Pulmonary artery endothelial cell (primary cell): Measurements from ENCODE around the gene CTAG1A. TPM values are rescaled to one million over a fixed set of nuclear protein-coding genes. Genes with fewer than 3 reads are reported as not detected.
"Not testable (repeated sequence)": the region's sequence is repeated elsewhere in the genome, so short reads cannot be mapped to it uniquely, and the experiment has no call there.

Experiments
- DNase-seq: peaks from one replicate; pipeline ENCODE4 v3.0.0-alpha.2; 2011; ENCODE audit warnings: low read depth, low spot score
- total RNA-seq: library from RNA; depleted of rRNA; stranded (reverse); fragments of >200 nt; gene quantifications from 2 replicates; pipeline ENCODE4 v1.2.3, GENCODE V29; 2014

The CTAG1A gene
- total RNA-seq, 1 donor from 2014 or later: not detected

- not testable (repeated sequence) for DNase-seq
These were observed 28.7 kb downstream of the CTAG1A start for GRCh38 chrX:154613586-154613985.

- DNase-seq: not testable (repeated sequence)
These were observed 34.2 kb downstream of the CTAG1A start, which contains the start of gene CTAG1B for GRCh38 chrX:154619182-154619581. Gene CTAG1B (minus strand): TSS chrX:154619282. CDS start chrX:154619218, 64 bp downstream.

DNA sequence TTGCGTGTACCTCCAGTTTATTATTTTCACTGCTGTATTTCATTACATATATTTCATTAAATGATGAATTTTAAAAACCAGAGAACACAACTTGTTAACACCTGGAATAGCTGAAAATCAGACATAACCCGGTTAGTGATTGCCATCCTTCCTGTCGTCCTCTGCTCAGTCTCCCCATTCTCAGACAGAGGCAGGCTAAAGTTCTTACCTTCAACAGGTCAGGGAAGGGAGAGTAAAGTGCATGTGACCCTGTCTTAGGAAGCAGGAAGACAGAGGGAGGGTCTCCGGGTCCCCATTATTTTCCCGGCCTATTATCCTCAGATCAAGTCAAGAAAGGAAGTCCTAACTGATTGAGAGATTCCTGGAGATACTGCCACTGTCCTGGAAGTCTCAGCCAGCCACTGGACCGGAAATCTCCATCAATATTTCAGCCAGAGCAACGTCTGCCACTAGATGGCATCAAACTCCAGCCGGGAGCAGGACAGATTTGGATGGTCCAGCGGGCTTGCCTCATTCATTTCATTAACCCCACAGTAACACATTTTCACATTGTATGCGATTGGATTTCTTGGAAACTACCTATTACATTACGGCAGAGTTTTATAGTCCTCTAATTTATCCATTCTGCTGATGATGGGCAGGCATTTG lies 36.0 kb downstream of the CTAG1A start:
- DNase-seq: not testable (repeated sequence)

DNA sequence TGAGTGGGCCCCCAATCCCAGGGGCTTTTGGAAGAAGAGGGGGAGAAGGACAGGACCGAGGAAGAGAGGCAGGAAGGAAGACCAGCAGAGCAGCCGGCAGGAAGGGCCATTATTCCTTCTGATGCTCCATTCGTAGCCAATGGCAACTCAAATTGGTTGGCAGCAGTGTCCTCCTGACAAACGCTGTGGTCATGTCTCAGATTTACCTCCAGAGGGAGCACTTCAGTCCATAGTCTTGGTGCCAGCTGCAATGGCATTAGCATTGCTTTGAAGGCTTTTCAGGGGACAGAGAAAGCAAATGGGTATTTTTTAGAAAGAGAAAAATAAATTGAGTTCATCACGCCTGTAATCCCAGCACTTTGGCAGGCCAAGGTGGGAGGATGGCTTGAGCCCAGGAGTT lies 44.0 kb downstream of the CTAG1A start:
- not testable (repeated sequence) for DNase-seq

DNA sequence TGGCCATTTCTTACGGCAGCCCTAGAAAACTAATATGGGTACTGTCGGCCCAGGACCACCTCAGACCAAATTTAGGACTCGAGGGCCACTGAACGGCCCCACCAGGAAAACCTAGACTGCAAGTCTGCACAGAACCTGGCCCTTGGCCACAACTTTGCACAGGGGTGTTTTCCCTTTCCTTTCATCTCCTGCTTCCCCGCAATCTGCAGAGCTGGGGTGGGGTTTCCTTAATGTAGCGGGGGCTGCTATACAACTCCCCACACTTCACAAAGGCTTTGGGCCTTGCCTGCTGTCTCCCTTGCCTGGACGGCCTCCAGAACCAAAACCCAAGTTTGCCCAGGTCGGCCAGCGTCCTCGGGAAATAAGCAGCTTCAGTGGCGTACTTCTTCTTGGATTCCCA lies 46.0 kb downstream of the CTAG1A start:
- not testable (repeated sequence) for DNase-seq

GRCh38 chrX:154633661-154634060 lies 48.7 kb downstream of the CTAG1A start:
- not testable (repeated sequence) for DNase-seq

Other genes starting within 250 kb of the CTAG1A start
- 1,775 and 2,557 TPM in 2 replicates for gene FLNA, start 210.5 kb upstream of the CTAG1A start, total RNA-seq
- 20.1 and 23.5 TPM in 2 replicates for gene EMD, start 205.8 kb upstream of the CTAG1A start, total RNA-seq
- gene RPL10, start 186.8 kb upstream of the CTAG1A start, total RNA-seq: 1,825 and 3,241 TPM in 2 replicates
- gene DNASE1L1, start 175.9 kb upstream of the CTAG1A start, total RNA-seq: 107 and 134 TPM in 2 replicates
- 17.7 and 18.6 TPM in 2 replicates for gene TAFAZZIN, start 173.6 kb upstream of the CTAG1A start, total RNA-seq
- gene ATP6AP1, start 156.5 kb upstream of the CTAG1A start, total RNA-seq: 66.5 and 104 TPM in 2 replicates
- 48.3 and 56.0 TPM in 2 replicates for gene GDI1, start 148.0 kb upstream of the CTAG1A start, total RNA-seq
- gene FAM50A, start 141.0 kb upstream of the CTAG1A start, total RNA-seq: 82.1 and 86.7 TPM in 2 replicates
- 6.9 and 10.9 TPM in 2 replicates for gene PLXNA3, start 126.9 kb upstream of the CTAG1A start, total RNA-seq
- gene LAGE3, start 105.9 kb upstream of the CTAG1A start, total RNA-seq: 12.5 and 13.0 TPM in 2 replicates
- 47.5 and 56.1 TPM in 2 replicates for gene UBL4A, start 98.5 kb upstream of the CTAG1A start, total RNA-seq
- 12.5 and 14.3 TPM in 2 replicates for gene SLC10A3, start 94.5 kb upstream of the CTAG1A start, total RNA-seq
- 21.4 and 23.2 TPM in 2 replicates for gene FAM3A, start 68.9 kb upstream of the CTAG1A start, total RNA-seq
- gene G6PD, start 38.3 kb upstream of the CTAG1A start, total RNA-seq: 67.9 and 73.6 TPM in 2 replicates
- 19.0 and 19.2 TPM in 2 replicates for gene IKBKG, start 37.5 kb upstream of the CTAG1A start, total RNA-seq
- not detected in 2 replicates for gene CTAG1B, start 34.1 kb downstream of the CTAG1A start, total RNA-seq
- not detected in 2 replicates for gene CTAG2, start 68.4 kb downstream of the CTAG1A start, total RNA-seq
- gene GAB3, start 165.9 kb downstream of the CTAG1A start, total RNA-seq: 3.8 and 6.0 TPM in 2 replicates
- gene DKC1, start 177.7 kb downstream of the CTAG1A start, total RNA-seq: 61.5 and 72.6 TPM in 2 replicates
- 17.9 and 31.2 TPM in 2 replicates for gene MPP1, start 220.4 kb downstream of the CTAG1A start, total RNA-seq
- not detected in 2 replicates for gene SMIM9, start 249.5 kb downstream of the CTAG1A start, total RNA-seq